ENCODE data around the gene PPL.
"Not testable (repeated sequence)": the region's sequence is repeated elsewhere in the genome, so short reads cannot be mapped to it uniquely, and the experiment has no call there.

Gene PPL

GRCh38 chr16:4958510-4959438 lies 21.8 kb upstream of the PPL start:
- in situ Hi-C loops (cut with MboI; ENCODE audit: low sequenced_read_pairs), result no loop called here

- in situ Hi-C loops (cut with MboI; ENCODE audit: low sequenced_read_pairs), result no loop called here
These were observed 21.0 kb upstream of the PPL start, which contains the start of gene SEC14L5 for GRCh38 chr16:4957720-4958509. TSS of gene SEC14L5 (plus strand) at chr16:4958330. CDS start at chr16:4959324, 994 bp downstream.

GRCh38 chr16:4957420-4957719 lies 20.4 kb upstream of the PPL start:
- in situ Hi-C loops (cut with MboI; ENCODE audit: low sequenced_read_pairs), result no loop called here

DNA sequence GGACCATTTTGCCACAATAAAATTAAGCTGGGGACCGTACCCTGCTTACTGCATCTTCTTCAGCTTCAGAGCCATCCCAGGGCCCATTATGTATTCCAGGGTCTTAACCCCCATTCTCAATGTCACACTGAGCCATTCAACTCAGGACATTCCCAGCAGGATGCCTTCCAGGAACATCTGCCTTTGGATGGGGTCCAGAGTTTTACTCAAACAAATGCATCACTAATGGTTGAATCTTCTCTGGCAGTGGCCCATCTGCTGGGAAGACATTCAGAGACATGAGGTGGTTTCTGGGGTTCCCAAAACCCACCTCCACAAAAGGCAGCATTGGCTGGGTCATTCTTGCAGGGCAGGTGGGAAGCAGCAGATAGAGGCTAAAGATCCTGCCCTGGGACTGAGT lies 17.8 kb upstream of the PPL start:
- in situ Hi-C loops (cut with MboI; ENCODE audit: low sequenced_read_pairs), result no loop called here

- in situ Hi-C loops (cut with MboI; ENCODE audit: low sequenced_read_pairs), result not testable (repeated sequence)
These were observed 14.6 kb upstream of the PPL start for GRCh38 chr16:4951583-4951982.

GRCh38 chr16:4949986-4950385 lies 13.0 kb upstream of the PPL start:
- in situ Hi-C loops (cut with MboI; ENCODE audit: low sequenced_read_pairs), result no loop called here

DNA sequence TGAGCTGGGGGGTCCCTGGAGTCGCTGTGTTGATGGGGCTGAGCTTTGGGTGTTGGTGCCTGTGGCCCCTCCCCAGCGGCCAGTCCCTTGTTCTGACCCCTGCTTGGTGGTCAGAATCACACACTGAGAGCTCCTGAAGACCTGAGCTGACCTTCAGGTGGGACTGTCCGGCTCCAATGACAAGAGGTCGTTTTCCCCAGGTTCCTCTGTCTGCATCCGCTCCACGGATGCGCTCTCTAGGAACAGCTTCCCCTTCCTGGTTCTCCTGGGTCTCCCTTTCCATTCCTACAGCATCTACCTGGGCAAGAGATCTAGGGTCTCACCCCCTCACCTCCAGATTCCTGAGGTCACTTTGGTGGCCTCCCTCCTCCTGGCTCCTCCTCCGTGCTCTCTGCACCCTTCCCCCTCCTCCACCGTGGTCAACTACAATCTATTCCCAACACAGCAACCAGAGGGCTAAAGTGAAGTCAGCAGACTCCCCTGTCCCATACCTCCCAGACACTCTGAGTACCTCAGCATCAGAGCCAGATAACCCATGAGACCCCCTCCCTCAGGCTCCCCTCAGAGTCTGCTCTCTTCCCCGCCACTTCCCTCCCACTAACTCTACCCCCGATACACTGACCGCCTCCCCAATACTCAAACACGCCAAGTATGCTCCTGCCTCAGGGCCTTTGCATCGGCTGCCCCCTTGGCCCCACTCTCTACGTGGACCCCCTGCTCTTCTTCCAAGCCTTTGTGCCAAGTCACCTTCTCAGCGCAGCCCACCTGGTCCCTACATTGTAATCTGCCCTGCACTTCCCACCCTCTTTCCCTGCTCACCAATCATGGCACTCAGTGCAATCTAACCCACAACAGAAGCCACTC lies 12.2 kb upstream of the PPL start:
- in situ Hi-C loops (cut with MboI; ENCODE audit: low sequenced_read_pairs), result no loop called here

DNA sequence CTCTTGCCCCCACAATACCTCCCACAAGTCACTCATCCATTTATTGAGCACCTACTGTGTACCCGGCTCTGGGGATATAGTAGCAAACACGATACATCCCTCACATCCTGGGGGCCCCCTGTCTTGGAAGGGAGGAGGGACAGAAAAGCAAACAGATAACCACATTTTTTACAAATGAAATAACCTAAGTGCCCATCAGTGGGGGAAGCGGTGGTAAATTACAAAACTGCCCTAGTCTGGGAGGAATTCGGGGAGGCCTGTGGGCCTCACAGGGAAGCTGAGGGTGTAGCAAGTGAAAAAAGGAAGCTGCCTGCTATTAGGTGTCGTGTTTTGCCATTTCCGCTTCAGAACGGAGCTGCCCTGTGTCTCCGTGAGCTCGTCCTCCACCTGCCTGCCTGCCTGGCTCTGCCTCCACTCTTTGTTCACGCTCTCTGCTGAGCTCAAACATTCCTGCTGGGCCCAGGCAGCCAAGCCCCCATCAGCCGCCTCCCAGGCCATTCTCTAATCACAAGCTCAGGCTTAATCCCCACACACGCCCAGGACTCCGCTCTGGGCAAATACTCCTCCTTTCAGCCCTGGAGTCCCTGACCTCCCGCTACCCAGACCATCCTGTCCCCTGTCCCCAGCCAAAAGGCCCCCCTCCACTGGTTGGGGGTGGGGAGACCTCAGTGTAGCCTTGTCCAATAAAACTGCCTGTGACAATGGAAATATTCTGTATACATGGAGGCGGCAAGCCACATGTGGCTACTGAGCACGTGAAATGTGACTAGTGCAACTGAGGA lies 11.0 kb upstream of the PPL start:
- in situ Hi-C loops (cut with MboI; ENCODE audit: low sequenced_read_pairs), result no loop called here

DNA sequence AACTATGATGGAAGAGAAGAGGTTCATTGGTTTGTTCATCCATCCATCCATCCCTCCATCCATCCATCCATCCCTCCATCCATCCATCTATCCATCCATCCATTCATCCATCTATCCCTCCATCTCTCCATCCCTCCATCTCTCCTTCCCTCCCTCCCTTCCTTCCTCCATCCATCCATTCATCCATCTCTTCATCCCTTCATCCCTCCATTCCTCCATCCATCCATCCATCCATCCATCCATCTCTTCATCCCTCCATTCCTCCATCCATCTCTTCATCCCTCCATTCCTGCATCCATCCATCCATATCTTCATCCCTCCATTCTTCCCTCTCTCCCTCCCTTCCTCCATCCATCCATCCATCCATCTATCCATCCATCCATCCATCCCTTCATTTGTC lies 10.0 kb upstream of the PPL start:
- in situ Hi-C loops (cut with MboI; ENCODE audit: low sequenced_read_pairs), result no loop called here

GRCh38 chr16:4945560-4946502 lies 8.9 kb upstream of the PPL start:
- in situ Hi-C loops (cut with MboI; ENCODE audit: low sequenced_read_pairs), result no loop called here

DNA sequence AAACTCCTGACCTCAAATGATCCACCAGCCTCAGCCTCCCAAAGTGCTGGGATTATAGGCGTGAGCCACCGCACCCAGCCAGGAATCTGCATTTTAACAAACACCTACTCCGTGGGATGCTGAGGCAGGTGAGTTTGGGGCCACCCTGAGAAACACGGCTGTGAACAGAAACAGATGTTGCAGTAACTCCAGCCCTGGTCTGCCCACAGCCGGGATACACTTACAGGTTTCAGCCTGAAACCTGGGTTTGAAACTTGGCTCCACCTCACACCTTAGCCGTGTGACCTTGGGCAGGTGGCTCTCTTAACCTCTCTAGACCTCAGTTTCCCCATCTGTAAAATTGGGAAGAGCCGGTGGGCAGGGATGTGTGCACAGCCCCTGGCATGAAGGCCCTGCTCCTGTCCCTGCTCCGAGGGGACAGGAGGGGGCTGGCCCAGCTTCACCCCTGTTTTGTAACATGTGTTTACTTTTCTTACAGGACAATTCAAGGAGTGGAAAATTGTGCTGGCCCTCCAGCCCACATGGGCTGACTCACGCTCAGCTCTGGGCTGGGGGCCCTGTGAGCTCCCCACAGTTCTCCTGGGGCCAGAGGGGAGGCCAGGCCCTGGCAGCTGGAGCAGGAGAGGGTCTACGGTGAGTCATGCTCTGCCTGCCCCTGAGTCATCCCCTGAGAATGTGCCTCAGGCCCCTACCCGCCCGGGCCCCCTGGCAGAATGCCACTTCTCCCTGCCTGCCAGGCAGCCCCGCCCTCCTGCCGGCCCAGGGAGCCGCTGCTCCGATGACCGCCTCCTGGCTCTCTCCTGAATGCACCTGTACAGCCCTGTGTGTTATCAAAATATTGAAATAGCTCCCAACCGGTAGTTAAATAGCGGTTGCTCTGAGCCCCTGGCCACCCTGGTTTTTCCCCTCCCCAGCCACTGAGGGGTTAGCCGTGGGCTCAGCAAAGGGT lies 7.7 kb upstream of the PPL start:
- in situ Hi-C loops (cut with MboI; ENCODE audit: low sequenced_read_pairs), result no loop called here

DNA sequence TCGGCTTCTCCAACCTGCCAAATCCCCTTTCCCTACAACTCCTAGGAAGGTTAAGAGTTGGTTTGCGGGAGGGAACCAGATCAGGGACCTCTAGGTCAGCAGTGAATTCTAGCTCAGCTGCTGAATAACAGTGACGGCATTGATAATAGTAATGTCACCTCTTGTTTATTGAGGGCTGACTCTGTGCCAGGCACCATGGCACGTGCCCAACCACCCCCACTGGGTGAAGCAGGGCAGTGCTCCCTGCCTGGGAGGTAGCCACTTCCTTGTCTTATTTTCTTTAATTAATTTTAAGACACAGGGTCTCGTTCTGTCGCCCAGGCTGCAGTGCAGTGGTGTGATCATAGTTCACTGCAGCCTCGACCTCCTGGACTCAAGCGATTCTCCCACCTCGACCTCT lies 5.5 kb upstream of the PPL start:
- in situ Hi-C loops (cut with MboI; ENCODE audit: low sequenced_read_pairs), result no loop called here

- in situ Hi-C loops (cut with MboI; ENCODE audit: low sequenced_read_pairs), result no loop called here
These were observed 3.8 kb upstream of the PPL start for GRCh38 chr16:4940719-4941118.

- in situ Hi-C loops (cut with MboI; ENCODE audit: low sequenced_read_pairs), result no loop called here
These were observed 1.7 kb upstream of the PPL start for GRCh38 chr16:4938683-4939030.

DNA sequence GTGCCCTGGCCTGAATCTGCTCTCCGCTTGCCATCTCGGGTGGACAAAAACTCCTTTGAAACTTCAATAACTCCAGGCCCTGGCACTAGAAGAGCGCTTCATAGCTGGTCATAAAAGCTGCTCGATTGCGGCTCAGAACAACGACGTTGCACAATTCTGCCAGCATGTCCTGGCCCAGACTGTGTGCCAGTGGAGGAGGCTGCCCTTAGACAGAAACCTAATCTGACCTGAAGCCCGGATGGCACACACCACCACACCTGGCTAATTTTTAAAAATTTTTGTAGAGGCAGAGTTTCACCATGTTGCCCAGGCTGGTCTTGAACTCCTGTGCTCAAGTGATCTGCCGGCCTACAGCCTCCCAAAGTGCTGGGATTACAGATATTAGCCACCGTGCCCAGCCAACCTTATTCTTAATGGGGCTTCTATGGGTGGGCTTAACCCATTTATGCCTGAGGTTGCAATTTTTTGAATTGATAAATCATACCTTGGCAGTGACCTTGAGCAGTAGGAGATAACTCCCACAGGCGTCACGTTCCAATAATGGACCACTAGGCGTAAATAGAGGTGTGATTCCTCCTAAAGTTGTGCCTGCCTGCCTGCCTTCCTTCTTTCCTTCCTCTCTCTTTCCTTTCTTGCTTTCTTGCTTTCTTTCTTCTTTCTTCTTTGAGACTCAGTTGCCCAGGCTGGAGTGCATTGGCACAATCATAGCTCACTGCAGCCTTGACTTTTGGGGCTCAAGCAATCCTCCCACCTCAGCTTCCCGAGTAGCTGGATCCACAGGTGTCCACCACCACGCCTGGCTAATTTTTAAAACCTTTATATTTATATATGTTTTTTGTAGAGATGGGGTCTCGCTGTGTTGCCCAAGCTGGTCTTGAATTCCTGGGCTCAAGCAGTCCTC lies 1.1 kb upstream of the PPL start:
- in situ Hi-C loops (cut with MboI; ENCODE audit: low sequenced_read_pairs), result no loop called here

DNA sequence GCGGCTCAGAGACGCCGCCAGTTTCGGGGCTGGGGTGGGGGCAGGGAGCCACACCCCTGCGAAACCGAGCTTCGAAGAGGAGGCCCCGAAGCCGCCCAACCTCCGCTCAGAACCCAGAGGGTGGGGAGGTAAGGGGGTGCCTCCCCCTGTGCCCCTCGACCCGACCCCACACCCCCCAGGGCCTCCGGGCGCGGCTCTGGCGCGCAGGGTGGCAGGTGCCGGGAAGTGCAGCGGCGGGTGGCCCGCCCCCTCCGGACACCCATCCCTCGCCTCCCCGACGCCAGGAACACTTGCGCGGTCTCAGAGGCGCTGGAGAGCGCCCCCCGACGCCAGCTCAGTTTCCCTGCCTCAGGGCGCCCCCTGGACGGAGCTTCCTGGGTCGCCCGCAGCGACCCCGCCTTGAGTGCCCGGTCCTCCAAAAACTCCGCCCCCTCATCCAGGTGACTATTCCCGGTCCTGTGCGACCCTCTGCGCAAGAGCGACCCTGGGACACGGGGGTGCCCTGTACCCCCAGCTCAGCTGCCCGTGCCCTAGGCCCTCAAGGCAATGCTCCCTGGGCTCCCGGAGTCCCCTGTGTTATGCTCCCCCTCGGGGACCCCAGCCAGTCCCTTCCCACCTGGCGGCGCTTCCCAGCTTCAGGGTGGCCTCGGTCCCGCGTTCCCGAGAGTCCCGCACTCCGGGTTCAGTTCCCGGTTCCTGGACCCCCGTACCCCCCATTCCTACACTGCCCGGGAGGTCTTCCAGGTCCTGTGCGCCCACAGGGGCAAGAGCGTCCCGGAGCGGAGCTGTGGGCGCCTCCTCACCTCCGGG lies 562 bp downstream of the PPL start:
- in situ Hi-C loops (cut with MboI; ENCODE audit: low sequenced_read_pairs), result no loop called here

Data from HL-60/S4 treated with retinoic acid at 250 ng/mL for 4 days and 3 days (cell line).